ENCODE data around the gene TMEM144.

Gene TMEM144

GRCh38 chr4:158209825-158210807 lies at the start of gene TMEM144:
Gene TMEM144 (plus strand): TSS chr4:158210486. CDS start chr4:158212668, 2,182 bp downstream.
- peak; percentile 17 for TF ChIP-seq CTCF (IDR thresholded peaks at IDR 0.05; ENCODE audit: low read depth, low read length)
- peak; percentile 36 for DNase-seq (ENCODE audit: extremely low read depth, low read depth)

GRCh38 chr4:158161551-158162354 lies 48.5 kb upstream of the TMEM144 start:
- TF ChIP-seq CTCF (IDR thresholded peaks at IDR 0.05; ENCODE audit: low read depth, low read length), result no peak
- peak; percentile 8 for DNase-seq (ENCODE audit: extremely low read depth, low read depth)

- no peak for DNase-seq (ENCODE audit: extremely low read depth, low read depth)
- no peak for TF ChIP-seq CTCF (IDR thresholded peaks at IDR 0.05; ENCODE audit: low read depth, low read length)
Measured at GRCh38 chr4:158162631-158163030, 47.7 kb upstream of the TMEM144 start.

GRCh38 chr4:158163941-158164767 lies 46.1 kb upstream of the TMEM144 start:
- no peak for TF ChIP-seq CTCF (IDR thresholded peaks at IDR 0.05; ENCODE audit: low read depth, low read length)
- no peak for DNase-seq (ENCODE audit: extremely low read depth, low read depth)

- no peak for DNase-seq (ENCODE audit: extremely low read depth, low read depth)
- TF ChIP-seq CTCF (IDR thresholded peaks at IDR 0.05; ENCODE audit: low read depth, low read length), result no peak
Measured at GRCh38 chr4:158164768-158165213, 45.5 kb upstream of the TMEM144 start.

GRCh38 chr4:158166701-158167100 lies 43.6 kb upstream of the TMEM144 start:
- DNase-seq (ENCODE audit: extremely low read depth, low read depth), result no peak
- TF ChIP-seq CTCF (IDR thresholded peaks at IDR 0.05; ENCODE audit: low read depth, low read length), result no peak
